Mononuclear cell (primary cell): ENCODE measurements around the gene CCR5. TPM values are rescaled to one million over a fixed set of nuclear protein-coding genes. Genes with fewer than 3 reads are reported as not detected.
"Not testable (repeated sequence)": the region's sequence is repeated elsewhere in the genome, so short reads cannot be mapped to it uniquely, and the experiment has no call there.

ENCODE experiments used
- H3K27me3 ChIP-seq: 2 replicates; pipeline ENCODE4 v1.6.0; 2011; ENCODE audit warnings: low read length, control low read depth; ENCODE audit not compliant: insufficient read depth
- H3K4me1 ChIP-seq: 2 replicates; pipeline ENCODE4 v1.5.1; 2011; ENCODE audit warnings: mild to moderate bottlenecking, low read length, control low read depth; ENCODE audit not compliant: insufficient read depth
- H3K4me3 ChIP-seq: 2 replicates; pipeline ENCODE4 v1.5.1; 2011; ENCODE audit warnings: mild to moderate bottlenecking, low read length, moderate library complexity
- H3K9me3 ChIP-seq: 2 replicates; pipeline ENCODE4 v1.5.1; 2011; ENCODE audit warnings: low read depth, mild to moderate bottlenecking, control low read depth, low read length
- total RNA-seq: library from RNA; depleted of rRNA; stranded (reverse); fragments of >200 nt; gene quantifications from one replicate; pipeline ENCODE4 v1.2.3, GENCODE V29; 2012

The CCR5 gene
- 5.4 TPM for total RNA-seq

GRCh38 chr3:46370839-46371518 lies at the start of gene CCR5:
TSS of gene CCR5 (plus strand) at chr3:46370946. CDS start at chr3:46372903, 1,957 bp downstream.
- no peaks in the 10 kb centered on the region for H3K9me3 ChIP-seq
- H3K4me1 ChIP-seq, result peaks cover 49% of the 10 kb centered on the region
- no peaks in the 10 kb centered on the region for H3K27me3 ChIP-seq
- H3K4me3 ChIP-seq, result peak within 1 kb of the TSS; percentile 25

GRCh38 chr3:46321461-46322104 lies 49.2 kb upstream of the CCR5 start:
- Histone ChIP-seq H3K4me1 (peaks cover 81% of the 10 kb centered on the region), H3K4me3 (no peak overlapping the region)

GRCh38 chr3:46324036-46324435 lies 46.7 kb upstream of the CCR5 start:
- no peaks in the 10 kb centered on the region for H3K27me3 ChIP-seq
- peaks cover 59% of the 10 kb centered on the region for H3K4me1 ChIP-seq
- no peaks in the 10 kb centered on the region for H3K9me3 ChIP-seq
- H3K4me3 ChIP-seq, result no peak overlapping the region

More at GRCh38 chr3:46321461-46322104, 49.2 kb upstream of the CCR5 start:
- Histone ChIP-seq H3K9me3 (no peaks in the 10 kb centered on the region), H3K27me3 (no peaks in the 10 kb centered on the region)

- no peak overlapping the region for H3K4me3 ChIP-seq
- H3K4me1 ChIP-seq, result peaks cover 52% of the 10 kb centered on the region
- H3K9me3 ChIP-seq, result no peaks in the 10 kb centered on the region
- H3K27me3 ChIP-seq, result no peaks in the 10 kb centered on the region
These were observed 45.0 kb upstream of the CCR5 start for GRCh38 chr3:46325645-46326300.

GRCh38 chr3:46330676-46331075 lies 40.1 kb upstream of the CCR5 start:
- not testable (repeated sequence) for H3K27me3 ChIP-seq, H3K9me3 ChIP-seq, H3K4me1 ChIP-seq, H3K4me3 ChIP-seq

- H3K27me3 ChIP-seq, result no peaks in the 10 kb centered on the region
- H3K9me3 ChIP-seq, result peaks cover 12% of the 10 kb centered on the region
- H3K4me3 ChIP-seq, result no peak overlapping the region
- peaks cover 5% of the 10 kb centered on the region for H3K4me1 ChIP-seq
These were observed 35.8 kb upstream of the CCR5 start for GRCh38 chr3:46334741-46335478.

GRCh38 chr3:46335541-46335940 lies 35.2 kb upstream of the CCR5 start:
- Histone ChIP-seq H3K4me1 (peaks cover 5% of the 10 kb centered on the region), H3K4me3 (no peak overlapping the region), H3K27me3 (no peaks in the 10 kb centered on the region), H3K9me3 (peaks cover 13% of the 10 kb centered on the region)

GRCh38 chr3:46337911-46338310 lies 32.8 kb upstream of the CCR5 start:
- Histone ChIP-seq H3K4me3 (no peak overlapping the region), H3K27me3 (no peaks in the 10 kb centered on the region), H3K9me3 (peaks cover 13% of the 10 kb centered on the region), H3K4me1 (peaks cover 5% of the 10 kb centered on the region)

- H3K9me3 ChIP-seq, result peaks cover 13% of the 10 kb centered on the region
- no peaks in the 10 kb centered on the region for H3K27me3 ChIP-seq
- no peaks in the 10 kb centered on the region for H3K4me1 ChIP-seq
- H3K4me3 ChIP-seq, result no peak overlapping the region
These were observed 31.9 kb upstream of the CCR5 start for GRCh38 chr3:46338840-46339239.

- Histone ChIP-seq H3K27me3 (no peaks in the 10 kb centered on the region), H3K4me1 (peaks cover 9% of the 10 kb centered on the region), H3K4me3 (no peak overlapping the region), H3K9me3 (peaks cover 5% of the 10 kb centered on the region)
These were observed 26.3 kb upstream of the CCR5 start for GRCh38 chr3:46344476-46344875.

- no peaks in the 10 kb centered on the region for H3K27me3 ChIP-seq
- H3K4me3 ChIP-seq, result no peak overlapping the region
- peaks cover 53% of the 10 kb centered on the region for H3K4me1 ChIP-seq
- H3K9me3 ChIP-seq, result no peaks in the 10 kb centered on the region
These were observed 21.8 kb upstream of the CCR5 start for GRCh38 chr3:46348823-46349482.

GRCh38 chr3:46349484-46350261 lies 21.1 kb upstream of the CCR5 start:
- Histone ChIP-seq H3K27me3 (no peaks in the 10 kb centered on the region), H3K4me3 (no peak overlapping the region), H3K4me1 (peaks cover 57% of the 10 kb centered on the region), H3K9me3 (no peaks in the 10 kb centered on the region)

GRCh38 chr3:46350262-46350565 lies 20.5 kb upstream of the CCR5 start:
- Histone ChIP-seq H3K4me1 (peaks cover 57% of the 10 kb centered on the region), H3K27me3 (no peaks in the 10 kb centered on the region), H3K9me3 (no peaks in the 10 kb centered on the region), H3K4me3 (no peak overlapping the region)

GRCh38 chr3:46351646-46352045 lies 19.1 kb upstream of the CCR5 start:
- H3K9me3 ChIP-seq, result no peaks in the 10 kb centered on the region
- no peak overlapping the region for H3K4me3 ChIP-seq
- H3K27me3 ChIP-seq, result no peaks in the 10 kb centered on the region
- peaks cover 66% of the 10 kb centered on the region for H3K4me1 ChIP-seq
